Dermis blood vessel endothelial cell (primary cell): ENCODE data around the gene SLBP. TPM values are rescaled to one million over a fixed set of nuclear protein-coding genes. Genes with fewer than 3 reads are reported as not detected.

ENCODE experiments used
- DNase-seq: peaks from one replicate; pipeline ENCODE4 v3.0.0; 2010
- total RNA-seq: library from RNA; depleted of rRNA; stranded (reverse); fragments of >200 nt; gene quantifications from 2 replicates; pipeline ENCODE4 v1.2.3, GENCODE V29; 2014

The SLBP gene
- total RNA-seq, 1 donor from 2014 or later: 62.8 TPM

DNA sequence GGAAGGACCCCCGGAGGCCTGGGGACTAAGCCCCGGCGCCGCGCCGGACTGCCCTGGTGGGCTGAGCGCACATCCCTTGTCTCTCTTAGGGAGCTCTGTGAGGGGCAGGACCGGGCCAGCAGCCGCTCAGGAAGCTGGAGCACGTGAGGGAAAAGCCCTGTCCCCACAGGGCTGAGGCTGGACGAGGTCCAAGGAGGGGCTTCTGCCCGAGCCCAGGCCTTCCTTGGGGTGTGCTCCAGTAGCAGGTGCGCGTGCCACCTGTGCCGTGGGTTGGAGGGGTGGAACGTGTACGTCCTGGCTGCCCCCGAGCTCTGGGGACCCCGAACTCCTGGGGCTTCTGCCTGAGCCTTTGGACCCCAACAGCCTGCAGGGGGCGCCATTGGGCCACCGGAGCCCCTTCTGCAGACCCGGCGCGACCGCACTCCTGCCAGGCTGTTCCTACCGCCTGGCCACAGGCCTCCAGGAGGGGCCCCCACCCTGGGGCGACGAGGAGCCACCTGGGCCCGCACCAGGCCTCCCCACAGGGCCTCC lies 36.4 kb upstream of the SLBP start:
- DNase-seq: peak; percentile 82

DNA sequence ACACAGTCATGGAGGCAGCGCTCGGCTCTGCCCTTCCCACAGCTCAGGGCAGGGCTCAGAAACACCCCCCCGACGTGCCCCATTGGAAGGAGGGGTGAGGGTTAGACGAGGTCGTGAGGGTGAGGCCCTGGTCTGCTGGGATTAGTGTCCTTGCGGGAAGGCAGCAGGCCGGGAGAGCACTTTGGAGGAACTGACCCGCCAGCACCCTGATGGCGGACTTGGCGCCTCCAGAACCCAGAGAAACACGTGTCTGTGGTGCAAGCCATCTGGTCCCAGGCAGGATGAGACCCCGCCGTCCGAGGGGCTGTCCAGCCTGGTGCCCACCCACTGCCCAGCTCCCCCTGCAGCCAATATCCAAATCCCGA lies 35.5 kb upstream of the SLBP start:
- DNase-seq: no peak

DNA sequence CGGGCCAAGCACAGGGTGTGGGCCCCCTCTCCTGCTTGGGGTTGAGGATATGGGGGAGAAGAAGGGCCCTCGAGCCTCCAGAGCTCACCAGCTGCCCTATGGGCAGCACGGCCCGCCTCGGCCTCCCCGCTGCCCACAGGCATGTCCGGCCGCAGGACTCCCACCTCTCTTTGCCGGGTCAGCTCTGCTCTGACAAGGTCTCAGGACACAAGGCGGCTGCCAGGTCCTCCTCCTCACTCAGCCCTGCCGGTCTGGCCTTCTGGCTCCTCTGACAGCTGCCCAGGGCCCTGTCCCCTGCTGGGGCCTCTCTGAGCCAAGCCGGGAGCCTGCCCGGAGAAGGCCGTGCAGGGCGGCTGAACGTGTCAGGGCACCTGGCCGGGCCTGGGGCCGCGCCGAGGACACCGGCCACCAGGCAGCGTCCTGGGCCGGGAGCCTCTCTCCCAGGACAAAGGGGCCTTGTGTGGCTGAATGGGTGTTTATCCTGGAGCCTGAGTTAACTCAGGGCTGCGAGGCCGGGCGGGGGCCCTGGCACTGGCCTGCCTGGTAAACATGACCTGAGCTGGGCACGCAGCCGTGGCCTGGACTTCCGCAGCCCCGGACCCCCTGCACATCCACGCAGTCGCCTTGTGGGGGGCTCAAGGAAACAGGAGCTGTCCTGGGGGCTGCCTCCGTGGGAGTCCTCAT lies 34.9 kb upstream of the SLBP start:
- DNase-seq: no peak

GRCh38 chr4:1746265-1746691 lies 34.2 kb upstream of the SLBP start:
- peak; percentile 88 for DNase-seq

DNA sequence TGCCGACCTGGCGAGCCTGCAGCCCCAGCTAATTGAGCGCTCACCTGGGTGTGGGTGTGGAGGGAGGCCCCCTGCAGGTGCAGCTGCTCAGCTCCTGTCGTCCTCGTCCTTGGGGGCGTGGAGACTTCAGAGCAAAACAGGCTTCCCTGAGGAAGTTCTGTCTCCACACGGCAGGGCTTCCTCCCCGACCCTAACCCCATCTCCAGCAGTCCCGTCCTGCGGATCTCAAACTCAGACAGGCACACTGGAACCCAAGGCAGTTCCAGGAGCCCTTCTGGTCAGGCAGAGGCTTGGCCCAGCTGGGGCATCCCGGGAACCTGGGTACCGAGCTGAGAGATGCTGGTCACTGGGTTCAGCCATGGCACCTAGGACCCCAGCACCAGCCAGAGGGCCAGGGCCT lies 33.6 kb upstream of the SLBP start:
- DNase-seq: no peak

DNA sequence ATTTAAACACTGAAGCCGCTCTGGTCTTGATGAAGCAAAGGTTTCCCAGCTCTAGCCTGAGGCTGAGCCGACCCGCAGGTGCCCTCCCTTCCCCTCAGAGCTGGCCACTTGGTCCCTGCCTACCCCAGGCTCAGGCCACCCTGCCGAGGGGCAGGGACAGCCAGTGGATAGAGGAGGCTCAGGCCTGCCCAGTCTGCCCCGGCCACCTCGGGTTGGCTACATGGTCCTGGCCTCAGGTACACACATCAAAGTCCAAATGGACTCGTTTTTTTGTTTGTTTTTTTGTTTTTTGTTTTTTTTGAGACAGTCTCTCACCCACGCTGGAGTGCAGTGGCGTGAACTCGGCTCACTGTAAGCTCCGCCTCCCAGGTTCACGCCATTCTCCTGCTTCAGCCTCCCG lies 33.0 kb upstream of the SLBP start:
- no peak for DNase-seq

DNA sequence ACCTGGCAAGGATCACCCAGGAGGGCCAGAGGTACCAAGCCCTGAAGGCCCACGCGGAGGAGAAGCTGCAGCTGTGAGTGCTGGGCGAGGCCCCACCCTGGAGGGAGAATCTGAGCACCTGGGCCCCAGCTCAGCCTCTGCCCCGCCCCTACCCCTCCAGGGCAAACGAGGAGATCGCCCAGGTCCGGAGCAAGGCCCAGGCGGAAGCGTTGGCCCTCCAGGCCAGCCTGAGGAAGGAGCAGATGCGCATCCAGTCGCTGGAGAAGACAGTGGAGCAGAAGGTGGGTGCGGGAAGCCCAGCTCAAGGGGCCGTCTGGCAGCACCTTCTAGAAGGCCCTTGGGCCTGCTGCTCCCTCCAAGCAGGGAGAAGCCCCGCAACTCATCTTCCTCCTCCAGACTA lies 32.4 kb upstream of the SLBP start:
- no peak for DNase-seq

DNA sequence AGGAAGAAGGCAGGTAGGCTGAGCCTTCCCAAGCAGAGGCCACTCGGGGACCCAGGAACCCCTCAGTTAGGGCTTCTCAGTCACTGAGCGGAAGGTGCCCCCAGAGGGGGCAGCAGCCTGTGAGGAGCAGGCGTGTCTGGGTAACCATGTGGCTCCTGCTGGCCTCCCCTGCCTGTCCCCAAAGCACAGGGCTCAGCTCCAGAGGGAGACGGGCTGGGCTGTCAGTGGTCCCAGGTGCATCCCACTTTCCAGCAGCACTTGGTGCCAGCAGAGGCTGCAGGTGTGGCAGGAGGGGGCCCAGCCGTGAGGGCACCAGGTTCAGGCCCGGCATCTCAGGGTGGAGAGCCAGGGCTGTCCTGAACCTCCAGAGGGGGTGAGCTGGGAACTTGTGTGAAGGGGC lies 31.9 kb upstream of the SLBP start:
- no peak for DNase-seq

GRCh38 chr4:1743551-1743950 lies 31.4 kb upstream of the SLBP start:
- DNase-seq: no peak

GRCh38 chr4:1741208-1741607 lies 29.1 kb upstream of the SLBP start:
- no peak for DNase-seq

- no peak for DNase-seq
Measured at GRCh38 chr4:1740021-1740545, 28.0 kb upstream of the SLBP start.

DNA sequence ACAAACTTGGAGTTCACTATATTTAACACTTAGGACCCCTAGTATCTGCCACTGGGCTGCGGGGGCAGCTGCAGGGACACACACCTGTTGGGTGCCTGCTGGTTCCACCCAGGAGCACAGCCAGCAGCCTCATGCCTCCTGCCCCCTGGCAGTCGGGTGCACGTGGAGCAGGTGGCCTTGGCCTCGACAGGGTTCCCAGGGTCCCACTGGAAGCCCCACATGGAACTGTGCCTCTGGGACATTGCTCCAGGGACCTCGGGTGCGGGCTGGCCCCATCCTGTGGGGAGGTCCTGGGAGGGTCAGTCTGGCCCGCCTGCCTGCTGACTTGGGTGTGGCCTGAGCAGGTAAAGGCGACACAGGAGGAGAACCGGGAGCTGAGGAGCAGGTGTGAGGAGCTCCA lies 27.2 kb upstream of the SLBP start:
- no peak for DNase-seq

DNA sequence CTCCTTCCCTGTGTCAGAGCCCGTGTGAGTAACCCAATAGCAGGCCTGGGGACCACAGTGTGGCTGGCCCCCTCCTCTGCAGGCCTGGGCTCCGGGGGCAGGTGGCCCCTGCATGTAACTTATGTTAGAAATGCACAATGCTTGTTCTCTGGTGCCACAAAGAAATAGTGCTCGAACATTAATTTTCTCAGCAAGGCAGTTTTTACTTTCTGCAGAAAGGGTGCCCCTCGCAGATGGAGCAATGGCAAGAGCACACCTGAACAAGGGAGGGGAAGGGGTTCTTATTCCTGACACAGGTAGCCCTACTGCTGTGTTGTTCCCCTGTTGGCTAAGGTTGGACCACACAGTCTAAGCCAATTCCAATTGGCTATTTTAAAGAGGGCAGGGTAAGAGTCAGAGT lies 26.3 kb upstream of the SLBP start:
- DNase-seq: no peak

DNA sequence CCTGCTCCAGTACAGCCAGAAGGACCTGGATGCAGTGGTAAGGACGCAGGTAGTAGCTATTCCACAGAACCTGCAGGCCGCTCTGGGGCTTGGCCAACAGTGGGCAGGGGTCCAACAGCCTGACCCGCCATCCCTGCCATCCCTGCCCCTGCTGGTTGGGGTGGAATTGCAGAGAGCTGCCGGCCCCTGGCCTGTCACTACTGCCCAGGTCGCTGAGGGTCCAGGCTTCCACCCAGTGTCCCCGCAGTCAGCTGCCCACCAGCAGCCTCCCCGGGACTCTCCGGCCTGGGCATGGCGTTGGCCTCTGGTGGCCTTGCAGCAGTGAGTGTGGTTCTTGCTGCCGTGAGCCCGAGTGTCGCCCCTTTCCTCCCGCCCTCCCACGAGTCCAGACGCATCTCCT lies 25.5 kb upstream of the SLBP start:
- DNase-seq: no peak

GRCh38 chr4:1736812-1737211 lies 24.7 kb upstream of the SLBP start:
- DNase-seq: no peak

DNA sequence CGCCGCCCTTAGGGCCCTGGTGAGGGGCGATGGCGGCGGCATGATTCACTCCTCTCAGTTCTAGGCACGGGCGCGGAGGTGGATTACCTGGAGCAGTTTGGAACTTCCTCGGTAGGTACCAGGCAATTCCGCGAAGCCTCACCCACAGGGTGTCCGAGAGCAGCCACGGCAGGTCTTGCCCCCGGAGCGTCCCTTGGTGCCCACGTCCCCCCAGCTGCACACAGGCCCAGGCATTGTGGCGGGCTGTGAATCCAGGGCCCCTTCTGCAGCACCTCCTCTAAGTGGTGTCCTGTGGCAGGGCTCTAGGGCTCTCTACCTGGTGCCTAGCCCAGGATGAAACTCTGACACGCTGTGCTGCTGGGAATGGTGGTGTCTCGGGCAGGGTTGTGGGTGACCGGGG lies 23.1 kb upstream of the SLBP start:
- no peak for DNase-seq

- DNase-seq: no peak
Measured at GRCh38 chr4:1732911-1733310, 20.8 kb upstream of the SLBP start.

DNA sequence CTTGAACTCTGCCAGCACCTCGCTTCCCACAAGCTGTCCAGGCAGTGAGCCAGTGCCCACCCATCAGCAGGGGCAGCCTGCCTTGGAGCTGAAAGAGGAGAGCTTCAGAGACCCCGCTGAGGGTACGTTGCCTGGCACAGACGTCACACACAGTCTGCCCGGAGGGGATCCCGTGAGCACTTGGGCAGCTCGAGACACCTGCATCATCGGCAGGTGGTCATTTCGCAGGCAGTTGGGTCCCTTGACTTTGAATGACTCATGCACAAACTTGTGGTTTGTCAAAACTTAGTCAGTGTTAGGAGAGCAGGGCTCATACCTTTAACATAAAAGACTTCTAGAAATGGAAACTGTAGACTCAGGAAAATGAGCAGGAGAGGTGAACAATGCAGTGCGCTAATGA lies 19.1 kb upstream of the SLBP start:
- no peak for DNase-seq

DNA sequence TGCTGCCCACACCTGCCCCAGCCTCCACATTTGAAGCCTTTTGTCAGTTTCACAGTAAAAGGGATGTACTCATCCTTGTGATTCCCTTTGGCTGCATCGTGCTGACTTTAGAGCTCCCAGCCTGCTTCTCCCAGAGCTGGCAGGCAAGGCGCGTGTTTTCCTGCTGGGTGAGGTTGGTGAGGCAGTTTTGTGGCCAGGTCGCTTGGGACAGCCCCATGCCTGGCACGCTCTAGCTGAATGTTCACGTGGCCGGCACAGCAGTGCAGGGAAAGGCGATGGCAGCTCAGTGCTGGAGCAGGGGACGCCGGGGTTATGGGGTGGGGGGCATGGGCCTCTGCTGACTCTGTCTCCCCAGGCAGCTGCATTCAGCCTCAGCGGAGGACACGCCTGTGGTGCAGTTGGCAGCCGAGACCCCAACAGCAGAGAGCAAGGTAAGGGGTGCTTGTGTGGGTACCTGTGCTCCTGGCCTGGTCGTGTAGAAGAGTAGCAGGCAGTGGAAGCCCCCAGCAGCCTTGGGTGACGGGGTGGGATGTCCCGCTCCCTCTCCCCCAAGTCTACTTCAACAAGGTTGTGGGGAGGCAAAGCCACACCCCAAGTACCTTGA lies 18.5 kb upstream of the SLBP start:
- DNase-seq: no peak

DNA sequence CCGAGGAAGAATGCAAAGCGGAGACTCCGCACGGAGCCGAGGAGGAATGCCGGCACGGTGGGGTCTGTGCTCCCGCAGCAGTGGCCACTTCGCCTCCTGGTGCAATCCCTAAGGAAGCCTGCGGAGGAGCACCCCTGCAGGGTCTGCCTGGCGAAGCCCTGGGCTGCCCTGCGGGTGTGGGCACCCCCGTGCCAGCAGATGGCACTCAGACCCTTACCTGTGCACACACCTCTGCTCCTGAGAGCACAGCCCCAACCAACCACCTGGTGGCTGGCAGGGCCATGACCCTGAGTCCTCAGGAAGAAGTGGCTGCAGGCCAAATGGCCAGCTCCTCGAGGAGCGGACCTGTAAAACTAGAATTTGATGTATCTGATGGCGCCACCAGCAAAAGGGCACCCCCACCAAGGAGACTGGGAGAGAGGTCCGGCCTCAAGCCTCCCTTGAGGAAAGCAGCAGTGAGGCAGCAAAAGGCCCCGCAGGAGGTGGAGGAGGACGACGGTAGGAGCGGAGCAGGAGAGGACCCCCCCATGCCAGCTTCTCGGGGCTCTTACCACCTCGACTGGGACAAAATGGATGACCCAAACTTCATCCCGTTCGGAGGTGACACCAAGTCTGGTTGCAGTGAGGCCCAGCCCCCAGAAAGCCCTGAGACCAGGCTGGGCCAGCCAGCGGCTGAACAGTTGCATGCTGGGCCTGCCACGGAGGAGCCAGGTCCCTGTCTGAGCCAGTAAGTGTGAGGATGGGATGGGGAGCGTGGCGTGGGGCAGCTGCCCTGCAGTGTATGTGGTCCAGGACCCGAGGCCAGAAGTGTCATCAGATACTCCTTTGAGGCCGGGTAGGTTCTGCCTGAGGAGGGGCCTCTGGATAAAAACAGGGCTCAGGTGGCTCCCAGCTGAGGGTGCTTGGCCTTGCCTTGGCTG lies 16.2 kb upstream of the SLBP start:
- DNase-seq: peak; percentile 40

DNA sequence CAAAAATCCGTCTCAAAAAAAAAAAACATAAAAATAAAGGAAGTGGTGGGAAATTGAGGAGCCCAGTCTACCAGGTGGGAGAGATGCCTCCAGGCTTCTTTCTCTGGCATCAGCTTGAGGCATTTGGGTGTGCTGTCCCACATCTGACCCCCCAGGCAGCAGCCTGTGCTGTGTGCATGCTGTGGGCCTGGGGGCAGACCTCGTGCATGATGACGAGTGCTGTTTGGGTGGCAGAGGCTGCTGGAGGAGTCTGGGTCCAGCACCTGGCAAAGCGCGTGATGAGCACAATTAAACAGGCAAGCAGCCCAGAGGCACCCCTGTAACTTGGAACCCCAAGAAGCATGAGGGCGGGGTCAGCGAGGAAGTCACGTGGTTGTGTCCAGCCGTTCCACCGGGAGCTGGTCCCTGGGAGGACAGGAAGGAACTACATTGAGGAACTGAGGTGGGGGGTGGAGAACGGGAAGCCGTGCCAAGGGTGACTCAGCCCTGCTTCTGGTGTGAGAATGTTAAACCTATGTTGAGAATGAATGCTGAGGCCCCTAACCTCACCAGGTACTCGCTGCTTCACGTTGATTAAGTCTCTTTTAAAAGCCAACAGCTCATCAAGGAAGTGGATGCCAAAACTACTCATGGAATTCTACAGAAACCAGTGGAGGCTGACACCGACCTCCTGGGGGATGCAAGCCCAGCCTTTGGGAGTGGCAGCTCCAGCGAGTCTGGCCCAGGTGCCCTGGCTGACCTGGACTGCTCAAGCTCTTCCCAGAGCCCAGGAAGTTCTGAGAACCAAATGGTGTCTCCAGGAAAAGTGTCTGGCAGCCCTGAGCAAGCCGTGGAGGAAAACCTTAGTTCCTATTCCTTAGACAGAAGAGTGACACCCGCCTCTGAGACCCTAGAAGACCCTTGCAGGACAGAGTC lies 15.3 kb upstream of the SLBP start:
- DNase-seq: peak; percentile 94
